ENCODE data around the gene BCL2L2. TPM values are rescaled to one million over a fixed set of nuclear protein-coding genes. Genes with fewer than 3 reads are reported as not detected.
A peak's percentile ranks its signal among the peaks of the same experiment; 100 is the strongest.

BCL2L2 gene
- total RNA-seq, 1 experiment from 2014 or later = 14.5 TPM

DNA sequence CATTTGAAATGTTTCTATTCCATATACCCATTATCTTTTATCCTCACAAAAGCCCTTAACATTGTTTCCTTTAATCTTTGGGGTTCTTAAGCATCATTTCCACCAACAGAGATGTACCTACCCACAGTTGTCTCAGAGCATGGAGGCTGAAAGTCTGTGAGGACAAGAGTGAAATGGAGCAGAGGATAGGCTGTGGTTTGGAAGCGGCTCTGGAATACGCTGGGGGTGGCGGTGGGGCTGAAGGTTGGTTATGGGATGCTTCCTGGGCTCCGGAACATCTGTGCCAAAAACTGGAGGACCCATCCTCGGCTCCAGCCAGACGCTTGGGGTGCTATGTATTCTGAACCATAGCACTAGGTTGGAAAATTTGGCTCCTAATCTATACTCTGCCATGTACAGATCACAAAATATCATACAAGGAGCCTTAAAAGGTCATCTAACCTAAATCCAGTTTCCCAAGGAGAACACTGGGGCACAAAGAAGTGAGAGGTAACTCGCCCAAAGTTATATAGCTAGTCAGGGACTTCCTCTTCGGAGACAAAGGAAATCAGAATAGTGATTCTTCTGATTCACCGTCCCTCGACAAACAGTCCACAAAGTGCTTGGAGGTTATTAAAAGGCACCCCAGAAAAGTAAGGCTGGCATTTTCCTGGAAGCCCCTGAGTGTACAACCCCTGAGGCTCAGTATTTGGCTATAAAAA lies 6.5 kb upstream of the BCL2L2 start:
- no peak for DNase-seq (ENCODE audit: low spot score)

DNA sequence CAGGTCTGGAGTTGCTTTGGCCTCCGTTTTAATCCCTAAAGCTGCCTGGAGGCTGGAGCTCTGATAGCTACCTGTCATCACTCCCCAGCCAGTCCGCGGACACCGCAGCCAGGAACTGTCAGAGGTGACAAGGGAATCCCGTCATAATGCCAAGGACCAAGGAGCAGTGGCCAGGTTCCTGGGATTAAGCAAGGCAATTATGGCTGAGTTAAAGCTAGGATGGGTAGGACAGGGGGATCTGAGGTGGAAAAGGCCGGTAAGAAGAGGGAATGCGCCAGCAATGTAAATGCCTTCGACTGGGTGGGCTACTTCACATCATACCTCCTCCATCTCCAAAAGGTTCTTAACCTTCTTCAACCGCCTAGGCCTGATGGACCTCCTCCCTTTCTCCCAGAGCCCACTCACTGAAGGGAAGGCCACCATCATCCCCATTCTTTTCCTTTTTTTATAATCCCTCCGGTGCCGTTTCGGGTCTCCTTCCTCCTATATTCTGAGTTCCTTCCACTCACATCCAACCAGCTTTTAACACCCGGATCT lies 5.9 kb upstream of the BCL2L2 start:
- DNase-seq (ENCODE audit: low spot score) = no peak

DNA sequence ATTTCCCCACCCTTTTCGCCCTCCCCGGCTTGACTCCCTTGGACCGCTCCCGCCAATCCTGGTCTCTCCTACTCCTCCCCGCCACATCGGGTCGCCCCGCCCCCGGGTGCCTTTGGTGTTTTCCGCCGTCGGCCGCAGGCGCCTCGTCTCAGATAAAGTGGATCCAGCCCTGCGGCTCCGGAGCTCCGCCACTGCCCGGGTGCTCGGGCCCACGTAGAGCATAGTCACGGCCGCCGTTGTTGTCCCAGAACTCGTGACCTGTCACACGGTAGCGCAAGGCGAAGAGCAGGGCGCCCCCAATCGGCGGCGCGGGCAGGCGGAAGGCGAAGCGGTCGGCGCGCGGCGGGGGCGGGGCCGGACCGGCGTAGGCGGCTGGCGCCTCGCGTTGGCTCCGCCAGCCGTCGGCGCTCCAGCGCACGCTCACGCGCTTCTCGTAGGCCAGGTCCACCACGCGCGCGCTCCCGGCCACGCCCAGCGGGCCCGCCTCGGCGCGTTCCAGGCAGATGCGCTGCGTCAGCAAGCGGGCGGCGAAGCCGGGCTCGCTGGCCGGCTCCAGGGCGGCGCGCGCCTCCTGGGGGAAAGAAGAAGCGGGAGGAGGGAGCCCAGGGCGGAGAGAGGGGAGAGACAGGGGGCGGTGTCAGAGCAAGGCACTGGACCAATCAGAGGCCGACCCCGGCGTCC lies 5.2 kb upstream of the BCL2L2 start:
- peak; percentile 94 for DNase-seq (ENCODE audit: low spot score)

DNA sequence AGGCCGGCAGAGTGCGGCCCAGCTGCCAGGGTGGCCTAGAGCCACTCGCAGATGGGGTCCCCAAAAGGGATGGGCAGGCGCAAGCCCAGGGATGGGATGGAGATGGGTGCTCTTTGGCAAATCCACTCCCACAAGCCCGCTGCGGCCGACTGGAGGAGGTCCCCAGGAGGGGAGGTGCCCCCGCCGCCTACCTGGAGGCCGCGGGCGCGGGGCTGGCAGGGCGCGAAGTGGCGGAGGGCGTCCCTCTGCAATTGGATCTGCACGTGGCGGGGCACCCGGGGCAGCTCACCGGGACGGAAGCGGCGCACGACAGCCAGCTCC lies 4.7 kb upstream of the BCL2L2 start:
- DNase-seq (ENCODE audit: low spot score) = no peak

DNA sequence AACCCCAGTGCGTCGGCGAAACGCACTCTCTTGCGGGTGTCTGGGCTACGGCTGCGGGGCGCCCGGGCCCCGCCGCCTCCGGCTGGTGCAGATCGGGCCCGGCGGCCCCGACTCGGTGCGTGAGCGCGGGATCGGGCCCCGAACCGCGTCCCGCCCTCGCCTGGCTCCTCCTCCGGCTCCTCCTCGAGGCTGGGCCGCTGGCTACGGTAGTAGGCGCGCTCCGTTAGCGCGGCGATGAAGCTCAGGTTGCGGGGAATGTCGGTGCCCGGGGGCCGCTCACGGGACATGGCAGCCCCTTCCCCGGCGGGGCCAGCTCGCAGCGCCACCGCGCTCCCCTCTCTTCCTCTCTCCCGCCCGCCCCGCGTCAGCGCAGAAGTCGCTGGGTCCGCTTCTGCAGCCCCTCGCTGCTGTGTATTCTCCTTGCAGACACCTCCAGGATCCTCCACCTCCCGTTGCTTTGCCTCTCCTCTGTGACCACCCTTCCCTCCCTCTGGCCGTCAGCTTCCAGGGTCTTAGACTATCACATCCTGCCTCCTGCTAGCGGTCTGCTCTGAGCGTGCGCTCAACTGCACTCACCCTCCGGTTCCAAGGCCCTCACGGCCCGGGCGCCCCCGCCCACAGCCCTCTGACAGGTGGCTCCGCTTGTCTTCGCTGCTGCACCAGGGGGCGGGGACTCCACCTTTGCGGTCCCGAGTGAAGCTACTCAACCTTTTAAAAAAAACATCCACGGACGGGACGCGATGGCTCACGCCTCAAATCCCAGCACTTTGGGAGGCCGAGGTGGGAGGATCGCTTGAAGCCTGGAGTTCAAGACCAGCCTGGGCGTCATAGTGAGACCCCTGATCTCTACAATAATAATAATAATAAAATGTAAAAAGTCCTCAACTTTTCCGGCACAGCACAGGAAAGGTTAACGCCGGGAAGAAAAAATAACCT lies 4.1 kb upstream of the BCL2L2 start, which contains the start of gene PPP1R3E:
PPP1R3E (minus strand) TSS at position 570 of the 936 bp plus-strand sequence; CDS start at position 287, 283 bp downstream.
- DNase-seq (ENCODE audit: low spot score) = no peak

DNA sequence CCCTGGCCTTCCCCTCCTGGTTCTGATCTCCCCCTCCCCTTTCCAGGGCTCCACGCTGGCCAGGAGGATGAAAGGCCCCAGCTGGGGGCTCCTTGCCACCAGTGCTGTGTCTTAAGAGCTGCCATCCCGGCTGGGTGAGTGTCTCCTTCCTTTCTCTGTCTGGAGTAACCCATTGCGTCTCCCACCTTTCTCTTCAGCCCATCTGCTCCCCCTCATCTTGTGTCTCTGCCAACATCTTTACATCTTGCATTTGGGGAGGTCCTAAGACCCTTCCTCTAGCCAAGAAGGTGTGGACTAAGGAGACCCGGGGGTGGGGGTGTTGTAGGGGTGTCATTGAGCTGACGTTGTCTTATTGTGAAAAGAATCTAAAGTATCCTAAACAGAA lies 505 bp downstream of the BCL2L2 start:
- no peak for DNase-seq (ENCODE audit: low spot score)

DNA sequence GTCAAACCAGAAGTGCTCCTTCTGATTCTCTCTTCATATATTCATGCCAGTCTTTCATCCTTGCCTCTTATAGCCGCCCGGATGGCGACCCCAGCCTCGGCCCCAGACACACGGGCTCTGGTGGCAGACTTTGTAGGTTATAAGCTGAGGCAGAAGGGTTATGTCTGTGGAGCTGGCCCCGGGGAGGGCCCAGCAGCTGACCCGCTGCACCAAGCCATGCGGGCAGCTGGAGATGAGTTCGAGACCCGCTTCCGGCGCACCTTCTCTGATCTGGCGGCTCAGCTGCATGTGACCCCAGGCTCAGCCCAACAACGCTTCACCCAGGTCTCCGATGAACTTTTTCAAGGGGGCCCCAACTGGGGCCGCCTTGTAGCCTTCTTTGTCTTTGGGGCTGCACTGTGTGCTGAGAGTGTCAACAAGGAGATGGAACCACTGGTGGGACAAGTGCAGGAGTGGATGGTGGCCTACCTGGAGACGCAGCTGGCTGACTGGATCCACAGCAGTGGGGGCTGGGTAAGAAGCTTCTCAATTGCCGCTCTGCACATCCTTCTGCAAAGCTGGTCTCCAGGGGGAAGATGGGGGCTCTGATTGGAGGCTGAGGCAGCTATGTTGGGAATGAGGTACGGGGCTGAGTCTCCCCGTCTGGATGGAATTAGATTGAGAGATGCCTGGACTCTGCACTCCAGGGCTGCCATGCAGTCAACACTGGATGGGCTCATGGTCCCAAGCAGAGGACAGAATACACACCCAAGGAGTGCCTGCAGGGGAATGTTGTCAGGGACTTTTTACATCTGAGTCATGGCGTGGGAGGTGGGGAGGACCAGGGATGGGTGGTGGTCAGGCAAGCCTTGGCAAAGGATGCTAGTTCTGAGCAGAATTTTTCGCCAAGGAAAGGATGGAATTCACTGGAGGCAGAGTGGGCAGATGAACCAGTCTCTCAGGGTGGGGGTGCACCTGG lies 1.3 kb downstream of the BCL2L2 start:
- no peak for DNase-seq (ENCODE audit: low spot score)

DNA sequence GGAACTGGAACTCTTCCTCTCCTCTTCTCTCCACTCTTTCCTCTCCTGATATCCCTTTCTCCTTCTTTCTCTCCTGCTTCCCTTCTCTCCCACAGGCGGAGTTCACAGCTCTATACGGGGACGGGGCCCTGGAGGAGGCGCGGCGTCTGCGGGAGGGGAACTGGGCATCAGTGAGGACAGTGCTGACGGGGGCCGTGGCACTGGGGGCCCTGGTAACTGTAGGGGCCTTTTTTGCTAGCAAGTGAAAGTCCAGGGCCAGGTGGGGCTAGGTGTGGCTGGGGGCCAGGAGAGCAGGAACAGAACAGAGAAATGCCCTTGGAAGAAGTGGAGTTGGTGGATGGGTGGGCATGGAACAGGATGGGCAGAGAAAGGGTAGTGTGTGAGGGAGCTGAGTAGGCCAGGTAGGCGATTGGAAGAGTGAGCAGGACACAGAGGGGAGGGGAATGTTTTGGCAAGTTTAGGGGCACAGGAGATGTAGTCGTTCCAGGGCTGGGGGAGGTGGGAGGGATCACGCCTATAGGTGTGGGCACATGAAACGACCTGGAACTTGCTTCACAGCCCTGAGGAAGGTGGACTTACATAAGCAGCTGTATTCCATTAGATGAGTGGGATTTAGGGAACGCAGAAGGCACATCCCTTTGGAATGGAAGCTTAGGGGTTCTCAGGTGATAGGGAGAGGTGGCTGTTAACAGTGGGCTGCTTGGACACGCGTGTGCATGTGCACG lies 2.2 kb downstream of the BCL2L2 start:
- no peak for DNase-seq (ENCODE audit: low spot score)

DNA sequence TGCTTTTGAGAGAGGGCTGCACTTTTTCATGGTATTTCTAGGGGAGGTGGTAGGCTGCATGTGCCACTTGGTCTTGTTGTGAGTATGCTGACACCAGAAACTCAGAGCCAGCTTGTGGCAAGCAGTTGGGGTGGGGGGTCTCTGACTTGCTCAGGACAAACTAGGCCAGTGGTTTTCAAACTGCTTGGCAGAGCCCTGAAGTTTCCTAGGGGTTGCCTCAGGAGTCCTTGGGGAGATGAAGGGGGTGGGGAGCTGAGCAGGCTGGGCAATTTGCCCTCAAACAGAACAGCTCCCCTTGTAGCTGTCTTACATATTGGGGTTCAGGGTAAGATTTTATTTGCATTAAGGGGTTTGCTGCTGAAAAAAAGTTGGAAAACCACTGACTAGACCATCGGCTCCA lies 3.9 kb downstream of the BCL2L2 start:
- no peak for DNase-seq (ENCODE audit: low spot score)

DNA sequence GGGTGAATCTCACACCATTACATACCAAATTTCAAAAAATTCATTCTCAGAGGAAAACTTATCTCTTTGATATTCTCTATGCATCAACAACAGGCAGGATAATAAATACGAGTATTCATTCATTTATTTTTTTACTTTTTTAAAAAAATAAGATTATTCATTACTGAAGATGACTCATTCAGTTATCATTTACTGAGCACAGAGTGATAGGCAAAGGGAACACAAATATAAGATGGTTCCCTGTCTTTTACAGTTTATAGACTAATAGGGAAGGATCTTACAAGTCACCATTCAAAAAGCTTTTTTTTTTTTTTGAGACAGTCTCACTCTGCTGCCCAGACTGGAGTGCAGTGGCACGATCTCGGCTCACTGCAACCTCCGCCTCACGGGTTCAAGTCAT lies 9.7 kb downstream of the BCL2L2 start:
- no peak for DNase-seq (ENCODE audit: low spot score)

DNA sequence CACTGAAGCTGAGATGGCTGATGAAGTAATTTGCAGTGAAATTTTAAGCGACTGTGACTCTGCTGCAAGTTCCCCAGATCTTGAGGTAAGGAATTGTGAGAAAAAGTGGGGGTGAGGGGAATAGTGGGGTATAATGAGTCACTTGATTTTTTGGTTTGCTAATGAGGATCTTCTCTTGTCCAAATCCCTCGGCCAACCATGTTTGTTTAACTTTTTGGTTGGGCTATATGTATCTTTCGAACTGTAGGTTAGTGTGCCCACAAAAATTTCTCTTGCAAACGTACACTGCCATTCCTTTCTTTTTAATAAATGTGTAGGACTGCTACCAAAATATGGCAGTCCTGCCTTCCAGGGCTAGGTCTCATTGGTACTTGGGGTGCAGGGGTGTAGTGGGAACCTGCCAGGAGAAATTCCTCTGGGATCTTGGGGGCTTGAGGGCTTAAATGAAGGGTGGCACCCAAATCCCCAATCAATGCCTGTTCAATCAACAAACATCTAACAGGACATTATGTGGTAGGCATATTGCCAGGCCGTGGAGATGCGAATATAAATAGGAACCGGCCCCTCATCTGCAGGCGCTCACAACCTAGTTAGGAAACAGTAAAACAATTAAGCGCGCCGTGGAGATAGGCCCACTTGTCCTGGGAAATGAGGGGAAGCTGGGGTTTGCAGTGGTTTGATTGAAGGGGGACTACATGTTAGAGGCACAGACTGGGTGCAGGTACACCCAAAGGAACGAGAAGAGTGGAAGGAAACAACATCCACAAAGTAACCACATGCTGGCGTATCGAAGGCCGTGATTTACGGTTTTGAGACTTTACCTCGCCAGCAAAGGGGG lies 13.3 kb downstream of the BCL2L2 start:
- DNase-seq (ENCODE audit: low spot score) = no peak

DNA sequence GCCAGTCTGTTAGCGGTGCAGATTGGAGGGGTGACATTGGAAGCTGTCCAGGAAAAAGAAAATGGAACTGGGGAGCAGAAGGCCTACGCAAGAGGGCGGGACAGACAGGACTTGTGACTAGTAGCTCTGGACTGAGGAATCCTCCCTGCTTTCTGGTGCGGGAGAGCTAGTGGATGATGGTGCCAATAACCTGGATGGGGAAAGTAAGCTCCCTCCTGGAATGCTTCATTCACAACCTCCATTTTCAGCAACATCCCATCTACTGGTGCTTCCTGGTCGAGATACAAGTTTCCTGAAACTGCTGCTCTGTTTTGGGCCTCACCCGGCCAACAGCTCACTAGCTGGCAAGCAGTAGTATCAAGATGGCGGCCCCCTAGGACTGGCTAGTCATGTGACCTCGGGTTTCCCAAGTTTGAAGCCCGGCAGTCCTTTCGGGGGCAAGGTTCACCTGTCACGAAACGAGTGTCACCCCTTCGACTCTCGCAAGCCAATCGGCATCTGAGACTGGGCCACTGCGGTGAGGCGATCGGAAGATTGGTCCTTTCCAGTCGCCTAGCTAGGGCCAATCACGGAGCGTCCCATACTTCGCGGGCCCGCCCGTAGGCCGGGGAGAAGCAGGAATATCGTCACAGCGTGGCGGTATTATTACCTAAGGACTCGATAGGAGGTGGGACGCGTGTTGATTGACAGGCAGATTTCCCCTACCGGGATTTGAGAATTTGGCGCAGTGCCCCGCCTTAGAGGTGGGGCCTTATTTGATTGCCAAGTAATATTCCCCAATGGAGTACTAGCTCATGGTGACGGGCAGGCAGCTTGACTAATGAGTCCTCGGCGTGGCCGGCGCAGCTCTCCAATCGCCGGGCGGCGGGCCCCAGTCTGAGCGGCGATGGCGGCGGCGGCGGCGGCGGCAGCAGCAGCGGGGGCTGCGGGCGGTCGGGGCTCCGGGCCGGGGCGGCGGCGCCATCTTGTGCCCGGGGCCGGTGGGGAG lies 14.2 kb downstream of the BCL2L2 start, which contains the start of gene PABPN1:
PABPN1 (plus strand) TSS at position 874 of the 988 bp plus-strand sequence; CDS start at position 887, 13 bp downstream.
- DNase-seq (ENCODE audit: low spot score) = peak; percentile 99

DNA sequence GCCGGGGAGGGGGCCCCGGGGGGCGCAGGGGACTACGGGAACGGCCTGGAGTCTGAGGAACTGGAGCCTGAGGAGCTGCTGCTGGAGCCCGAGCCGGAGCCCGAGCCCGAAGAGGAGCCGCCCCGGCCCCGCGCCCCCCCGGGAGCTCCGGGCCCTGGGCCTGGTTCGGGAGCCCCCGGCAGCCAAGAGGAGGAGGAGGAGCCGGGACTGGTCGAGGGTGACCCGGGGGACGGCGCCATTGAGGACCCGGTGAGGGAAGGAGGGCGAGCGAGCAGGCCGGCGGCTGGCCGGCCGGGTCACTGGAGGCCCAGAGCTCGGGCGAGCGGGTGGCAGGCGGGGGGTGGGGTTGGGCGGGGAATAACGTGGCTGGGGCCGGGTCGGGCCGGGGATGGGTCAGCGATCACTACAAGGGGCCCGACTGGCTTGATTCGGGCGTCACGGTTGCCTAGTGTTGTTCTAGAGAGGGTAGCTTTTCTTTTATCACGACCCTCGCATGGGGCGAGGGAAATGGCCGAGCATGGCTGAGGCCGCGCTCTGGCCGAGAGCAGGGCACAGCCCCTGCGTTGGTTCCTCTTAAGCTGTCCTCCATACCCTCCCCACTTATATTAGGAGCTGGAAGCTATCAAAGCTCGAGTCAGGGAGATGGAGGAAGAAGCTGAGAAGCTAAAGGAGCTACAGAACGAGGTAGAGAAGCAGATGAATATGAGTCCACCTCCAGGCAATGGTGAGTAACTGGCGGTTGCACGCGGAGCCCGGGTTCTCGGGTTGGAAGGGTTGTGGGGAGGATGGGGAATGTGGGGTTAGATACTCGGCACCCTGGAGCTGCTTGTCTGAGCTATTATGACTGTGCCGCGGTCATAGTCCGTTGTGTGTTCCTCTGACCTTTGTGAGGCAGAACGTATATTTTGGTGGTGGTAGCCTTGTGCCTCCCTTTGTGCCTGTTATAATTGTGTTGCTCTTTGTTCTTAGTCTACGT lies 15.2 kb downstream of the BCL2L2 start:
- no peak for DNase-seq (ENCODE audit: low spot score)

DNA sequence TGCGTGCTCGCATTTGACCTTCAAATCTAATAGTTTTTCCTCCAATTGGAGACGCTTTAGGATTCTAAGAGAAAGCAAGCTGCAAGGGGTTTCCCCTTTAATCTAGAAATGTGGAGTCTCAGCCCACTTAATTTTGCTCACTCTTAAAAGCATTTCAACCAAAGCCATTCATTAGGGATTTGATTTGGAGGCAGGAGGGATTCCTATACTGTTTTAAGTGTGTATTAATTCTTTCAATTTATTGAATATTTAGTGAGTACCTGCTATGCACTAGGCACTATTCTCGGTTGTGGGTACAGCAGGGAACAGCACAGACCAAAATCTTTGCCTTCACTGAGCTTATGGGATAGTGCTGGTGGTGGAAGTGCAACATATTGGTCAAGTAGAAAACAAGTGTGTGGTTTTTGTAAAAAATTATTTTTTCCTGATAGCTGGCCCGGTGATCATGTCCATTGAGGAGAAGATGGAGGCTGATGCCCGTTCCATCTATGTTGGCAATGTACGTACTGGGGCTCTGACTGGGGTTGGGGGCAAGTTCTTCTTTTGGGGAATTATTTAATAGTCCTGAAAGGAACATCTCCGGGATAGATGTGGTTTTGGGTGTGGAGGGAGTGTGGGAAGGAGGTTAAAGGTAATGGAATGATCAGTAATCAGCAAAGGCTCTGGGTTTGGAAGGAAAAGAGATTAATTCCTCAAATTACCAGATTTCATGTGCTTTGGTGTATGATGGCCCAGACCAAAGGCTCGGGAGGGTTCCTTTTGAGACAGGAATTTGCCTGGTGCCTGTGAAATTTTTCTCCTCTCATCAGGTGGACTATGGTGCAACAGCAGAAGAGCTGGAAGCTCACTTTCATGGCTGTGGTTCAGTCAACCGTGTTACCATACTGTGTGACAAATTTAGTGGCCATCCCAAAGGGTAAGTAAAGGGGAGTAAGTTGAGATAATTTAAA lies 16.2 kb downstream of the BCL2L2 start:
- DNase-seq (ENCODE audit: low spot score) = no peak

DNA sequence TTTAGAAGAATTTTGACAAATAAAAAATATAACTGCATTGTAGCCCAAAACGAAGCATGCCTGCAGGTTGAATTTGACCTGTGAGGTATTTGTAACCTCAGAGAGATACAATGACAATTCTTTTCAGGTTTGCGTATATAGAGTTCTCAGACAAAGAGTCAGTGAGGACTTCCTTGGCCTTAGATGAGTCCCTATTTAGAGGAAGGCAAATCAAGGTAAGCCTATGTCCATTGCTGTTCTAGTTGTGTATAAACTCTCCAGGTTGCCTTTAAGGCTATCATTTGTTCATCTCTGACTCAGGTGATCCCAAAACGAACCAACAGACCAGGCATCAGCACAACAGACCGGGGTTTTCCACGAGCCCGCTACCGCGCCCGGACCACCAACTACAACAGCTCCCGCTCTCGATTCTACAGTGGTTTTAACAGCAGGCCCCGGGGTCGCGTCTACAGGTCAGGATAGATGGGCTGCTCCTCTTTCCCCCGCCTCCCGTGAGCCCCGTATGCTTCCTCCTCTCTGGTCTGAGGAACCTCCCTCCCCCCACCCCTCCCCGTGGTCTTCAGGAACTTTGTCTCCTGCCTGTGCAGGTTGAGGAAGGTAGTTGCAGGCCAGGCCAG lies 17.3 kb downstream of the BCL2L2 start:
- no peak for DNase-seq (ENCODE audit: low spot score)

All from H4 (cell line).